NT2/D1 (cell line): ENCODE results near the gene EIF1B.

Experiments used
- YY1 ChIP-seq: IDR thresholded peaks from 2 replicates; pipeline ENCODE4 v1.6.1; 2011; ENCODE audit not compliant: insufficient read length, insufficient read depth
- ZNF274 ChIP-seq: IDR thresholded peaks from 2 replicates; pipeline ENCODE4 v1.6.1; 2011; ENCODE audit warnings: mild to moderate bottlenecking, low read depth, low read length

GRCh38 chr3:40340541-40341170 is 31.1 kb downstream of the EIF1B start:
- TF ChIP-seq ZNF274 = no peak
- TF ChIP-seq YY1 = no peak
